Neuronal stem cell (in vitro differentiated cells): ENCODE results near the gene ST6GALNAC3.

Experiments used
- DNase-seq: peaks from one replicate; pipeline ENCODE4 v3.0.0-alpha.2; 2013; ENCODE audit warnings: low spot score
- H2AFZ ChIP-seq: one replicate; pipeline ENCODE4 v1.6.1; 2013; ENCODE audit warnings: mild to moderate bottlenecking, low read length, inconsistent platforms
- H2AK5ac ChIP-seq: 2 replicates; pipeline ENCODE4 v1.6.1; 2013; ENCODE audit warnings: low read depth, mild to moderate bottlenecking, inconsistent platforms, low read length, moderate library complexity, mixed read lengths
- H2BK120ac ChIP-seq: 2 replicates; pipeline ENCODE4 v1.6.1; 2013; ENCODE audit warnings: low read depth, mild to moderate bottlenecking, inconsistent platforms, low read length, moderate library complexity, mixed read lengths
- H2BK12ac ChIP-seq: one replicate; pipeline ENCODE4 v1.6.1; 2013; ENCODE audit warnings: low read length, inconsistent platforms
- H2BK15ac ChIP-seq: 2 replicates; pipeline ENCODE4 v1.6.1; 2013; ENCODE audit warnings: mild to moderate bottlenecking, low read length, inconsistent platforms, mixed read lengths
- H2BK5ac ChIP-seq: one replicate; pipeline ENCODE4 v1.6.1; 2013; ENCODE audit warnings: inconsistent platforms, mild to moderate bottlenecking, low read length, moderate library complexity
- H3K14ac ChIP-seq: one replicate; pipeline ENCODE4 v1.6.1; 2013; ENCODE audit warnings: low read length, inconsistent platforms
- H3K18ac ChIP-seq: 2 replicates; pipeline ENCODE4 v1.6.1; 2013; ENCODE audit warnings: low read length, inconsistent platforms
- H3K23ac ChIP-seq: 2 replicates; pipeline ENCODE4 v1.6.1; 2013; ENCODE audit warnings: low read depth, mild to moderate bottlenecking, mixed read lengths, low read length, inconsistent platforms; ENCODE audit not compliant: poor library complexity
- H3K27ac ChIP-seq: replicated peaks from 3 replicates; pipeline ENCODE4 v1.5.1; 2013; ENCODE audit warnings: low read length, inconsistent platforms
- H3K27me3 ChIP-seq, 3 experiments: 2 replicates each; pipeline ENCODE4 v1.6.1; 2013; ENCODE audit warnings: low read length in 3 of 3, mild to moderate bottlenecking in 2 of 3, inconsistent platforms in 1 of 3, low read depth in 1 of 3, mixed read lengths in 1 of 3, moderate library complexity in 1 of 3; ENCODE audit not compliant: control insufficient read depth in 3 of 3, insufficient read depth in 3 of 3
- H3K36me3 ChIP-seq, 2 donors: replicated peaks in 1 of 2; 2 replicates each; pipeline ENCODE4 v1.6.1; 2013; ENCODE audit warnings: low read length in 2 of 2; ENCODE audit not compliant: control insufficient read depth in 2 of 2, insufficient read depth in 2 of 2
- H3K4ac ChIP-seq: 2 replicates; pipeline ENCODE4 v1.6.1; 2013; ENCODE audit warnings: inconsistent platforms, mild to moderate bottlenecking, low read length, moderate library complexity
- H3K4me1 ChIP-seq, 2 donors: 1 replicate in 1 of 2; 2 replicates in 1 of 2; pipeline ENCODE4 v1.6.1; 2013; ENCODE audit warnings: low read length in 2 of 2, low read depth in 1 of 2; ENCODE audit not compliant: control insufficient read depth in 2 of 2, insufficient read depth in 1 of 2
- H3K4me2 ChIP-seq: one replicate; pipeline ENCODE4 v1.6.1; 2013; ENCODE audit warnings: mild to moderate bottlenecking, low read length, inconsistent platforms; ENCODE audit not compliant: insufficient read depth, poor library complexity, severe bottlenecking
- H3K4me3 ChIP-seq, 2 donors: 2 replicates each; pipeline ENCODE4 v1.5.1; 2013; ENCODE audit warnings: low read length in 2 of 2, mild to moderate bottlenecking in 2 of 2, inconsistent platforms in 1 of 2, moderate library complexity in 1 of 2
- H3K79me1 ChIP-seq: one replicate; pipeline ENCODE4 v1.6.1; 2013; ENCODE audit warnings: low read depth, mild to moderate bottlenecking, inconsistent platforms, low read length, moderate library complexity
- H3K9ac ChIP-seq: one replicate; pipeline ENCODE4 v1.6.1; 2013; ENCODE audit warnings: mild to moderate bottlenecking, low read depth, low read length, inconsistent platforms; ENCODE audit not compliant: poor library complexity
- H3K9me3 ChIP-seq, 2 donors: replicated peaks in 1 of 2; 2 replicates each; pipeline versions ENCODE3 to v1.6.1; 2013; ENCODE audit warnings: low read length in 2 of 2, mild to moderate bottlenecking in 2 of 2, inconsistent platforms in 1 of 2, low read depth in 1 of 2, mixed read lengths in 1 of 2, moderate library complexity in 1 of 2; ENCODE audit not compliant: control insufficient read depth in 2 of 2, insufficient read depth in 1 of 2
- H4K8ac ChIP-seq: one replicate; pipeline ENCODE4 v1.6.1; 2013; ENCODE audit warnings: low read depth, mild to moderate bottlenecking, inconsistent platforms, low read length, moderate library complexity
- H4K91ac ChIP-seq: one replicate; pipeline ENCODE4 v1.6.1; 2013; ENCODE audit warnings: low read length, low read depth, mild to moderate bottlenecking, inconsistent platforms; ENCODE audit not compliant: poor library complexity
- WGBS, 2 donors: extraction: QIAGEN DNeasy Blood & Tissue Kit; methylation state at CpG; one replicate each; pipeline ENCODE4 v1.1.7; 2013; ENCODE audit warnings: missing lambda C conversion rate in 2 of 2, mixed read lengths in 1 of 2; ENCODE audit not compliant: insufficient read length in 2 of 2, insufficient replicate concordance in 1 of 2; ENCODE audit errors: extremely low coverage in 2 of 2; 5-methylcytosine and 5-hydroxymethylcytosine counted together

ST6GALNAC3 gene

DNA sequence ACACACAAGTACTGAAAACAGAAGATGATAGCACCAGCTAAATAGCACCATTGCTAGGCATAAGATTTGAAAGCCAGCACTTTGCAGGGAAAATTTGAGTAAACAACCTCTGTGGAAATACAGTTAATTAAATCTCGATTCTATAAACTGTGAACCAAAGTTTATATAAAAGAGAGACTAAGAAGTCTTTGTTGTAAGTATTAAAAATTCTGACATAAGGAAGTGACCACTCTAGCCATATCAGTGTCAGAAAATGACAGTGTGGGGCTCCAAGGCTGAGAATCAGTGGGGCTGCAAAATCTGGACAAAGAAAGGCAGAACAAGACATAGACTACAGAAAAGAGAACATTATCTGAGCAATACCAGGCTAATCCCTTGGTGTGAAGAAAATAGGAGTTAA is 292.2 kb downstream of the ST6GALNAC3 start:
- H2AK5ac ChIP-seq, result no peak overlapping the region
- no peak overlapping the region for H3K23ac ChIP-seq
- H3K27me3 ChIP-seq, result no peaks in the 10 kb centered on the region
- H3K4me3 ChIP-seq, result no peak overlapping the region
- no peak overlapping the region for H4K8ac ChIP-seq
- H3K18ac ChIP-seq, result no peak overlapping the region
- no peak overlapping the region for H2AFZ ChIP-seq
- H4K91ac ChIP-seq, result no peak overlapping the region
- no peak for DNase-seq
- no peak overlapping the region for H2BK120ac ChIP-seq
- no peak overlapping the region for H2BK12ac ChIP-seq
- no peaks in the 10 kb centered on the region for H3K9me3 ChIP-seq
- no peaks in the 10 kb centered on the region for H3K36me3 ChIP-seq
- no CpG with 5 or more reads among the region's 1 CpG for WGBS, 2 donors
- no peak overlapping the region for H3K14ac ChIP-seq
- no peak overlapping the region for H2BK5ac ChIP-seq
- no peak overlapping the region for H3K27ac ChIP-seq
- H3K9ac ChIP-seq, result no peak overlapping the region
- no peaks in the 10 kb centered on the region for H3K79me1 ChIP-seq
- H3K4me1 ChIP-seq, result no peaks in the 10 kb centered on the region
- H2BK15ac ChIP-seq, result no peak overlapping the region
- H3K4me2 ChIP-seq, result no peak overlapping the region
- no peak overlapping the region for H3K4ac ChIP-seq

DNA sequence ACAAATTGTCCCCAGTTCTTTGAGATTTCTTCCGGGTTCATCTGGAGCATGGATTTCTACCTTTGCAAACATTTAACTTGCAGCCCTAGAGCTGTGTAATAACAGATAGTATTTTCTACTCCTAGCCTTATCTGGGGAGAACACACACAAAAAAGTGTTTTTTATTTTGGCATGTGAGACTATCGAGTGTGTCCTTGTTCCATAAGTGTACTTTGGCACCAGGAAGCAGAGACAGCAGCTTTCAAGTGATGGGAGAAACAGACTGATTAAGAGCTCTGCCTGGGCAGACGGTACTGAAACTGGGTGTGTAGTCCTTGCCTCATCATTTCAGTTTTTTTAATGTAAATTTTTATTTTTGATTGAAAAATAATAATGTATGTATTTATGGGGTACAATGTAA is 297.4 kb downstream of the ST6GALNAC3 start:
- Histone ChIP-seq H2BK120ac (no peak overlapping the region), H3K79me1 (no peaks in the 10 kb centered on the region), H2BK12ac (no peak overlapping the region), H3K36me3 (no peaks in the 10 kb centered on the region), H3K18ac (no peak overlapping the region), H3K4me2 (no peak overlapping the region), H3K14ac (no peak overlapping the region), H2AFZ (no peak overlapping the region), H3K4me1 (peaks cover 0 to 3% of the 10 kb centered on the region in 2 donors), H3K9ac (no peak overlapping the region), H3K27ac (no peak overlapping the region), H4K8ac (no peak overlapping the region), H3K4me3 (no peak overlapping the region), H2BK5ac (no peak overlapping the region), H3K4ac (no peak overlapping the region), H2BK15ac (no peak overlapping the region), H4K91ac (no peak overlapping the region), H3K23ac (no peak overlapping the region), H3K9me3 (no peaks in the 10 kb centered on the region), H2AK5ac (no peak overlapping the region), H3K27me3 (no peaks in the 10 kb centered on the region)
- no CpG with 5 or more reads among the region's 3 CpGs for WGBS, 2 donors
- DNase-seq, result no peak

DNA sequence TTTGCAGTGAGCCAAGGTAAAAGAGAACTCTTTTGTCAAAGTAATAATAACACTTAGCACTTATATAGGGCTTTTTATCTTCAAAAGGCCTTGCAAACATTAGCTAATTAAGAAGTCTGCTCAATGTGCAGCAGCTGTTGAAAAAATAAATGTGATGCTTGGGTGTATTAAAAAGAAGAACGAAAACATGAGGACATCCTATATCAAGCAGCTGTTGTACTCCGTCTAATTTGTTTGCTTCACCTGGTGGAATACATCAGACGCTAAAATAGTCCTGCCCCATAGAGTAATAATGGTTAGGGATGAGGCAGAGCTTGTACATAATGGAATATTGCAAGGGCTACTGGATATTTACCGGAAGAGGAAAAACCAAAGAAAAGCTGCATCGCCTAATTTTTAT is 299.5 kb downstream of the ST6GALNAC3 start:
- H3K27me3 ChIP-seq, result no peaks in the 10 kb centered on the region
- H3K4me1 ChIP-seq, result peaks cover 0 to 3% of the 10 kb centered on the region in 2 donors
- H3K18ac ChIP-seq, result no peak overlapping the region
- H3K4me3 ChIP-seq, result no peak overlapping the region
- no peak overlapping the region for H2BK5ac ChIP-seq
- H3K9ac ChIP-seq, result no peak overlapping the region
- no peak overlapping the region for H3K23ac ChIP-seq
- no peak overlapping the region for H3K4me2 ChIP-seq
- H3K14ac ChIP-seq, result no peak overlapping the region
- H4K91ac ChIP-seq, result no peak overlapping the region
- WGBS, 2 donors, result no CpG with 5 or more reads among the region's 5 CpGs
- no peak overlapping the region for H2BK12ac ChIP-seq
- no peak overlapping the region for H3K4ac ChIP-seq
- no peak for DNase-seq
- H3K79me1 ChIP-seq, result no peaks in the 10 kb centered on the region
- H3K9me3 ChIP-seq, result no peaks in the 10 kb centered on the region
- H3K27ac ChIP-seq, result no peak overlapping the region
- H2AK5ac ChIP-seq, result no peak overlapping the region
- H2BK120ac ChIP-seq, result no peak overlapping the region
- H2BK15ac ChIP-seq, result no peak overlapping the region
- no peaks in the 10 kb centered on the region for H3K36me3 ChIP-seq
- no peak overlapping the region for H4K8ac ChIP-seq
- no peak overlapping the region for H2AFZ ChIP-seq

DNA sequence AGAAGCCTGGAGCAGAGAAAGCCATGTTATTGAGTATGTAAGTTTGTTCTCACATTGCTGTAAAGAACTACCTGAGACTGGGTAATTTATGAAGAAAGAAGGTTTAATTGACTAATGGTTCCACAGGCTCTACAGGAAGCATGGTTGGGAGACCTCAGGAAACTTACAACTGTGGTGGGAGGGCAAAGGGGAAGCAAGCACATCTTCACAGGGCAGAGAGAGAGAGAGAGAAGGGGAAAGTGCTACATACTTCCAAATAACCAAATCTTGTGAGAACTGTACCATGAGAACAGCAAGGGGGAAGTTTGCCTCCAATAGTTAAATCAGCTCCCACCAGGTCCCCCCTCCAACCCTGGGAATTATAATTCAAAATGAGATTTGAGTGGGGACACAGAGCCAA is 302.7 kb downstream of the ST6GALNAC3 start:
- H3K23ac ChIP-seq, result no peak overlapping the region
- H3K14ac ChIP-seq, result no peak overlapping the region
- no peak overlapping the region for H2BK15ac ChIP-seq
- no peak overlapping the region for H3K4me3 ChIP-seq
- no peaks in the 10 kb centered on the region for H3K36me3 ChIP-seq
- no peak overlapping the region for H2BK5ac ChIP-seq
- H4K8ac ChIP-seq, result no peak overlapping the region
- no peaks in the 10 kb centered on the region for H3K9me3 ChIP-seq
- DNase-seq, result no peak
- peaks cover 3 to 4% of the 10 kb centered on the region in 2 donors for H3K4me1 ChIP-seq
- no peak overlapping the region for H4K91ac ChIP-seq
- H2AK5ac ChIP-seq, result no peak overlapping the region
- H3K79me1 ChIP-seq, result no peaks in the 10 kb centered on the region
- H3K27ac ChIP-seq, result no peak overlapping the region
- no peak overlapping the region for H3K4ac ChIP-seq
- H2BK120ac ChIP-seq, result no peak overlapping the region
- no peaks in the 10 kb centered on the region for H3K27me3 ChIP-seq
- H2AFZ ChIP-seq, result no peak overlapping the region
- no peak overlapping the region for H3K18ac ChIP-seq
- no peak overlapping the region for H3K9ac ChIP-seq
- H3K4me2 ChIP-seq, result no peak overlapping the region
- H2BK12ac ChIP-seq, result no peak overlapping the region
